ENCODE data around the gene PPP2R2D.
"Not testable (repeated sequence)": the region's sequence is repeated elsewhere in the genome, so short reads cannot be mapped to it uniquely, and the experiment has no call there.

The PPP2R2D gene

GRCh38 chr10:131930150-131930549 lies 29.3 kb downstream of the PPP2R2D start:
- no peak for DNase-seq

GRCh38 chr10:131930586-131931330 lies 29.9 kb downstream of the PPP2R2D start:
- no peak for DNase-seq

GRCh38 chr10:131931981-131932380 lies 31.2 kb downstream of the PPP2R2D start:
- DNase-seq: no peak

- DNase-seq: no peak
These were observed 32.3 kb downstream of the PPP2R2D start for GRCh38 chr10:131933016-131933695.

GRCh38 chr10:131933696-131934086 lies 32.9 kb downstream of the PPP2R2D start:
- DNase-seq: no peak

GRCh38 chr10:131934769-131935168 lies 34.0 kb downstream of the PPP2R2D start:
- no peak for DNase-seq

- no peak for DNase-seq
These were observed 34.5 kb downstream of the PPP2R2D start for GRCh38 chr10:131935260-131935659.

- no peak for DNase-seq
These were observed 35.5 kb downstream of the PPP2R2D start for GRCh38 chr10:131936294-131936693.

GRCh38 chr10:131936736-131937135 lies 35.9 kb downstream of the PPP2R2D start:
- no peak for DNase-seq

- DNase-seq: no peak
These were observed 37.0 kb downstream of the PPP2R2D start for GRCh38 chr10:131937836-131938235.

GRCh38 chr10:131938681-131939080 lies 37.9 kb downstream of the PPP2R2D start:
- DNase-seq: no peak

- DNase-seq: no peak
These were observed 41.6 kb downstream of the PPP2R2D start for GRCh38 chr10:131942455-131942854.

- DNase-seq: no peak
These were observed 42.4 kb downstream of the PPP2R2D start for GRCh38 chr10:131943021-131943814.

- no peak for DNase-seq
These were observed 43.6 kb downstream of the PPP2R2D start for GRCh38 chr10:131944412-131944811.

- DNase-seq: no peak
These were observed 44.3 kb downstream of the PPP2R2D start for GRCh38 chr10:131944976-131945695.

GRCh38 chr10:131946321-131946751 lies 45.5 kb downstream of the PPP2R2D start:
- no peak for DNase-seq

GRCh38 chr10:131946880-131947279 lies 46.1 kb downstream of the PPP2R2D start:
- DNase-seq: no peak

- DNase-seq: no peak
These were observed 47.0 kb downstream of the PPP2R2D start for GRCh38 chr10:131947631-131948347.

- no peak for DNase-seq
These were observed 47.7 kb downstream of the PPP2R2D start for GRCh38 chr10:131948501-131948900.

- no peak for DNase-seq
These were observed 48.4 kb downstream of the PPP2R2D start for GRCh38 chr10:131949041-131949862.

GRCh38 chr10:131949908-131950307 lies 49.1 kb downstream of the PPP2R2D start:
- DNase-seq: not testable (repeated sequence)
